Panc1 (cell line): ENCODE measurements around the gene KCNK2.

Source experiments
- CTCF ChIP-seq: fragments of 450-650 bp; IDR thresholded peaks from 2 replicates; pipeline ENCODE4 v1.5.1; 2017; ENCODE audit warnings: mild to moderate bottlenecking
- POLR2AphosphoS5 ChIP-seq: IDR thresholded peaks from 2 replicates; pipeline ENCODE4 v1.6.1; 2012; ENCODE audit warnings: mild to moderate bottlenecking, low read depth, low read length, moderate library complexity
- REST ChIP-seq, 2 experiments: IDR thresholded peaks; 2 replicates each; pipeline ENCODE4 v1.6.1; 2011 to 2012; ENCODE audit warnings: low read depth in 2 of 2, control low read depth in 1 of 2, low read length in 1 of 2, mild to moderate bottlenecking in 1 of 2, moderate library complexity in 1 of 2; ENCODE audit not compliant: insufficient read depth in 1 of 2
- SIN3A ChIP-seq: IDR thresholded peaks from 2 replicates; pipeline ENCODE4 v1.6.1; 2012; ENCODE audit warnings: low read depth, mild to moderate bottlenecking, low read length, moderate library complexity, borderline replicate concordance; ENCODE audit not compliant: insufficient read depth

- no peak for TF ChIP-seq CTCF
- TF ChIP-seq REST (IDR thresholded peaks at IDR 0.05; ENCODE audit: insufficient read depth in 1 of 2, low read depth in 2 of 2, low read length in 1 of 2), result no peak
- peak; percentile 37; the same call in 1 of the 2 replicates for TF ChIP-seq POLR2AphosphoS5
- TF ChIP-seq SIN3A, result no peak
Measured at GRCh38 chr1:215114154-215114933, 31.8 kb downstream of the KCNK2 start.
